BJ (cell line): Measurements from ENCODE around the gene PLEKHJ1. TPM values are rescaled to one million over a fixed set of nuclear protein-coding genes. Genes with fewer than 3 reads are reported as not detected.

Experiments used
- CTCF ChIA-PET: fragments of 350-600 bp; formaldehyde crosslinking; extraction: SDS; loops from one replicate; lab custom pipeline; 2021; ENCODE audit warnings: antibody characterized with exemption, inconsistent platforms; lab: Yijun Ruan, JAX
- POLR2A ChIA-PET: fragments of 300-600 bp; sonication (Branson Sonifier 250); formaldehyde crosslinking; extraction: SDS; loops from one replicate; lab custom pipeline; 2021; ENCODE audit warnings: antibody characterized with exemption; lab: Charles Lee
- DNase-seq: peaks from one replicate; pipeline ENCODE4 v3.0.0-alpha.2; 2011; ENCODE audit warnings: low read depth
- H3K27me3 ChIP-seq: 2 replicates; pipeline ENCODE4 v1.6.0; 2011; ENCODE audit warnings: low read length; ENCODE audit not compliant: control insufficient read depth, insufficient read depth
- H3K36me3 ChIP-seq: 2 replicates; pipeline ENCODE4 v1.5.1; 2011; ENCODE audit warnings: low read length; ENCODE audit not compliant: control insufficient read depth, insufficient read depth
- H3K4me3 ChIP-seq: 2 replicates; pipeline ENCODE4 v1.5.1; 2011; ENCODE audit warnings: low read depth, mild to moderate bottlenecking, control low read depth, low read length
- polyA plus RNA-seq: library from polyadenylated mRNA; depleted of rRNA; stranded (reverse); fragments of >200 nt; gene quantifications from 2 replicates; pipeline ENCODE4 v1.2.3, GENCODE V29; 2011
- TF ChIP-seq, protein P1 (sequence below): IDR thresholded peaks from 2 replicates; pipeline ENCODE4 v1.5.1; 2011; ENCODE audit warnings: low read depth, mild to moderate bottlenecking, control low read depth, inconsistent platforms, low read length, moderate library complexity; ENCODE audit not compliant: insufficient read depth

PLEKHJ1 gene
- polyA plus RNA-seq, 1 experiment = 65.8 TPM

DNA sequence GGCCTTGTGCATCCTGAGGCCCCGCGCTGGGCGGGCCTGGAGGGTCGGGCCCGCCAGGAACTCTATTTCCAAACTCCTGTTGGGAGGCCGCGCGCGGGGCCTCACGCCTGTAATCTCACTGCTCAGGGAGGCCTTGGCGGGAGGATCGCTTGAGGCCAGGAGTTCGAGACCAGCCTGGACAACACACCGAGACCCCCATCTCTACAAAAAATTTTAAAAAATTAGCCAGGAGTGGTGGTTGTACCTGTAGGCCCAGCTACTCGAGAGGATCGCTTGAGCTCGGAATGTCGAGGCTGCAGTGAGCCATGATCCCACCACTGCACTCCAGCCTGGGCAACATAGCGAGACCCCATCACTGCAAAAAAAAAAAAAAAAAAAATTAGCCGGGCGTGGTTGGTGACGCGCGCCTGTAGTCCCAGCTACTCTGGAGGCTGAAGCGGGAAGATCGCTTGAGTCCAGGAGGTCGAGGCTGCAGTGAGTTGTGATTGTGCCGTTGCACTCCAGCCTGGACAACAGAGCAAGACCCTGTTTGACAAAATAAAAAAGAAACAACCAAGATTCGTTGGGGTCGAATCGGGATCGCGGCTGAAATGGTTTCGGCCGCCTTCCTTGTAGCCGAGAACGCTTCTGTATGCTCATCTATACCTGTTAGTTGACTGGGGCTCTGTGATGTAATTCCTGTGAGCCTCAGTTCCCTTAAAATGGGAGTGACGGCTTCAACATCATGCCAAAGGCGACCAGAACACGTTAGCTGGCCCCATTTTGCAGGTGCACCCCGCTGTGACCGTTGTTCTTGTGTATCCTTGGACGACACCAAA lies 1.1 kb upstream of the PLEKHJ1 start:
- Histone ChIP-seq H3K27me3 (no peaks in the 10 kb centered on the region), H3K4me3 (peak overlapping the region; percentile 83), H3K36me3 (peaks cover 12% of the 10 kb centered on the region)
- TF ChIP-seq, protein P1, sequence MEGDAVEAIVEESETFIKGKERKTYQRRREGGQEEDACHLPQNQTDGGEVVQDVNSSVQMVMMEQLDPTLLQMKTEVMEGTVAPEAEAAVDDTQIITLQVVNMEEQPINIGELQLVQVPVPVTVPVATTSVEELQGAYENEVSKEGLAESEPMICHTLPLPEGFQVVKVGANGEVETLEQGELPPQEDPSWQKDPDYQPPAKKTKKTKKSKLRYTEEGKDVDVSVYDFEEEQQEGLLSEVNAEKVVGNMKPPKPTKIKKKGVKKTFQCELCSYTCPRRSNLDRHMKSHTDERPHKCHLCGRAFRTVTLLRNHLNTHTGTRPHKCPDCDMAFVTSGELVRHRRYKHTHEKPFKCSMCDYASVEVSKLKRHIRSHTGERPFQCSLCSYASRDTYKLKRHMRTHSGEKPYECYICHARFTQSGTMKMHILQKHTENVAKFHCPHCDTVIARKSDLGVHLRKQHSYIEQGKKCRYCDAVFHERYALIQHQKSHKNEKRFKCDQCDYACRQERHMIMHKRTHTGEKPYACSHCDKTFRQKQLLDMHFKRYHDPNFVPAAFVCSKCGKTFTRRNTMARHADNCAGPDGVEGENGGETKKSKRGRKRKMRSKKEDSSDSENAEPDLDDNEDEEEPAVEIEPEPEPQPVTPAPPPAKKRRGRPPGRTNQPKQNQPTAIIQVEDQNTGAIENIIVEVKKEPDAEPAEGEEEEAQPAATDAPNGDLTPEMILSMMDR = no peak
- ChIA-PET CTCF (interaction anchor here (0.7 to 2.0 kb wide), 5 partner anchors 35 to 79 kb away, joined by 3 to 7 read pairs (median 3); no protein-coding TSS in a partner anchor), POLR2A (no interaction called here)
- no peak for DNase-seq

DNA sequence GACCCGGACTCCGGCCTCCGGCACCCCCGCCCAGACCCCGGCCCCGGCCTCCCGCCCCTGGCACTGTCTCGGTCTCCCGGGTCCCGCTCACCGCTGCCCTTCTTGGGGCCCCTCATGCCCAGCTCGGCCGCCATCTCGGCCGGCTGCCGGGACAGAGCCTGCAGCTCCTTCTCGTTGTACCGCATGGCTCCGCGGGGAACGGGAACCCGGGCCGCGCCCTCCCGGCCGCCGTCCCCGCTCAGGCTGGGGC lies 140 bp downstream of the PLEKHJ1 start:
- no peak for DNase-seq
- TF ChIP-seq, protein P1 = no peak
- no peaks in the 10 kb centered on the region for H3K27me3 ChIP-seq
- peaks cover 15% of the 10 kb centered on the region for H3K36me3 ChIP-seq
- peak overlapping the region; percentile 83 for H3K4me3 ChIP-seq
- POLR2A ChIA-PET = interaction anchor here (0.6 kb wide), 2 partner anchors 62 to 71 kb away, joined by 3 to 5 read pairs; no protein-coding TSS in a partner anchor
- CTCF ChIA-PET = interaction anchor here (0.6 to 2.1 kb wide), 18 partner anchors 10 to 378 kb away, joined by 3 to 11 read pairs (median 3); partner anchors contain the start of gene AP3D1

DNA sequence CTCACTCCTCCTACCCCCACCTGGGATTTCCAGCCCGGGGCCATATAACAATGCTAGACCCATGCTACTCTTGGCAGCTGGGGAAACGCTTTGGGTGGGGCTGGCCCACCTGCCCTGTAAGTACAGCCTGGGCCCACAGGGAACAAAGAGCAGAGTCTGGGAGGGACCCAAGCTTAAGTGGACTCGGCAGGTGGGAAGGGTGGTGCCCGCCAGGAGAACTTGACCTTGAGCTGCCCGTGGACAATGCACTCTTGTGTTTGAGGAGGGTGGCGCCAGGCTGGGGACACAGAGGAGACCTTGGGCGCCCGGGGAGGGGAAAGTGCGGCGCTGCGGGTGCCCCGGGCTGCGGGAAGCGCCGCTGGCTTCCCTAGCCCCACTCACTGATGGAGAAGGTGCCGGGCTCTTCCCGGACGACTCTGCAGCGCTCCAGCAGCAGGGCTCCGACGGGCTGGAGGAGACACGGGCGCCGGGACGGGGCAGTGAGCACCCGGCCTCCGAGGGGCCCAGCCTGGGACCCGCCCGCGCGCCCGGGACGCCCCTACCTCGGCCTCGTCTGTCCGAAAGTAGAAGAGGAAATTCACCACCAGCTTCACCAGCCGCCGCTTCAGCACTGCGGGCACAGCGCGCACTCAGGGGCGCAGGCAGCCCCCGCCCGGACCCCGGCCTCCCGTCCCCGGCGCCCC lies 607 bp downstream of the PLEKHJ1 start:
- peak overlapping the region; percentile 83 for H3K4me3 ChIP-seq
- ChIA-PET POLR2A (interaction anchor here (0.6 kb wide), 2 partner anchors 61 to 71 kb away, joined by 3 to 5 read pairs; no protein-coding TSS in a partner anchor), CTCF (interaction anchor here (0.5 to 2.1 kb wide), 19 partner anchors 9 to 378 kb away, joined by 3 to 11 read pairs (median 3); partner anchors contain the start of gene AP3D1)
- no peaks in the 10 kb centered on the region for H3K27me3 ChIP-seq
- no peak for DNase-seq
- peaks cover 15% of the 10 kb centered on the region for H3K36me3 ChIP-seq
- TF ChIP-seq, protein P1 = no peak

DNA sequence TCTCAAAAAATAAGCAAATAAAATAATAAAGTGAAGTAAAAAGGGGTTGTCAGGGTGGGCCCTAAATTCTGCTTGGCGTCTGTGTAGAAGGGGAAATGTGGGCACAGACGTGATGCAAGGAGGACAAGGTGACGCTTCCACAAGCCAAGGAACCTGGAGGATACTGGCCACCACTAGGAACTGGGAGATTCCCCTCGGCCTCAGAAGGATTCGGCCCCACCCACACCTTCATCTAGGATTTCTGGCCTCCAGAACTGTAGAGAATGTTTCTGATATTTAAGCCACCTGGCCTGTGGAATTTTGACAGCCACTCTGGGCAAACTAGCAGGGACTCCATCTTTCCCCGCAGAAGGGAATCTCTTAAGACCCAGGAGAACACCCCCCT lies 1.1 kb downstream of the PLEKHJ1 start:
- peaks cover 15% of the 10 kb centered on the region for H3K36me3 ChIP-seq
- no peak for DNase-seq
- ChIA-PET POLR2A (no interaction called here), CTCF (interaction anchor here (0.5 to 2.1 kb wide), 7 partner anchors 13 to 346 kb away, joined by 3 to 11 read pairs (median 4); no protein-coding TSS in a partner anchor)
- TF ChIP-seq, protein P1 = no peak
- no peaks in the 10 kb centered on the region for H3K27me3 ChIP-seq
- peak overlapping the region; percentile 83 for H3K4me3 ChIP-seq
